Skin epidermis (tissue), 12 donors: ENCODE data around the gene LYSMD2.
"Not testable (repeated sequence)": the region's sequence is repeated elsewhere in the genome, so short reads cannot be mapped to it uniquely, and the experiment has no call there.

Source experiments
- H3K27ac ChIP-seq, 21 experiments: fragments of 200-600 bp; sonication (generic) in 11 of 21; one replicate each; pipeline ENCODE4 v1.5.0; 2020; ENCODE audit warnings: mild to moderate bottlenecking in 3 of 21, inconsistent platforms in 2 of 21, moderate library complexity in 2 of 21
- H3K4me3 ChIP-seq, 7 experiments: fragments of 200-600 bp; sonication (generic) in 2 of 7; one replicate each; pipeline ENCODE4 v1.5.0; 2020; ENCODE audit warnings: inconsistent platforms in 2 of 7, mild to moderate bottlenecking in 2 of 7, moderate library complexity in 1 of 7

LYSMD2 gene

GRCh38 chr15:51737522-51738305 is at the start of gene LYSMD2:
Gene LYSMD2 (minus strand): TSS chr15:51737655. CDS start chr15:51737622, 33 bp downstream.
- peak within 1 kb of the TSS; percentile 64 to 86 (median 78) for H3K4me3 ChIP-seq
- peak within 1 kb of the TSS; percentile 61 to 98 (median 85) for H3K27ac ChIP-seq

- not testable (repeated sequence) for H3K27ac ChIP-seq, H3K4me3 ChIP-seq
Observed at GRCh38 chr15:51787130-51787529, 49.7 kb upstream of the LYSMD2 start.

- Histone ChIP-seq H3K4me3 (no peak overlapping the region), H3K27ac (no peak overlapping the region)
Observed at GRCh38 chr15:51783967-51784366, 46.5 kb upstream of the LYSMD2 start.

- Histone ChIP-seq H3K27ac (no peak overlapping the region), H3K4me3 (no peak overlapping the region)
Observed at GRCh38 chr15:51782357-51782896, 45.0 kb upstream of the LYSMD2 start.

GRCh38 chr15:51781506-51781905 is 44.1 kb upstream of the LYSMD2 start:
- Histone ChIP-seq H3K27ac (no peak overlapping the region), H3K4me3 (no peak overlapping the region)

- no peak overlapping the region for H3K4me3 ChIP-seq
Observed at GRCh38 chr15:51780636-51781035, 43.2 kb upstream of the LYSMD2 start.

GRCh38 chr15:51776952-51777569 is 39.6 kb upstream of the LYSMD2 start:
- Histone ChIP-seq H3K4me3 (no peak overlapping the region), H3K27ac (no peak overlapping the region)

More at GRCh38 chr15:51780636-51781035, 43.2 kb upstream of the LYSMD2 start:
- no peak overlapping the region for H3K27ac ChIP-seq

GRCh38 chr15:51775967-51776816 is 38.7 kb upstream of the LYSMD2 start:
- Histone ChIP-seq H3K4me3 (no peak overlapping the region), H3K27ac (no peak overlapping the region)

GRCh38 chr15:51774916-51775315 is 37.5 kb upstream of the LYSMD2 start:
- no peak overlapping the region for H3K27ac ChIP-seq
- H3K4me3 ChIP-seq = no peak overlapping the region

GRCh38 chr15:51771773-51772172 is 34.3 kb upstream of the LYSMD2 start:
- Histone ChIP-seq H3K27ac (no peak overlapping the region), H3K4me3 (no peak overlapping the region)

- no peak overlapping the region for H3K4me3 ChIP-seq
- no peak overlapping the region for H3K27ac ChIP-seq
Observed at GRCh38 chr15:51770902-51771301, 33.4 kb upstream of the LYSMD2 start.

GRCh38 chr15:51768018-51768417 is 30.6 kb upstream of the LYSMD2 start:
- H3K27ac ChIP-seq = peak overlapping the region in 1 of 21 experiments; percentile 1

GRCh38 chr15:51766341-51766740 is 28.9 kb upstream of the LYSMD2 start:
- no peak overlapping the region for H3K27ac ChIP-seq
- H3K4me3 ChIP-seq = no peak overlapping the region

More at GRCh38 chr15:51768018-51768417, 30.6 kb upstream of the LYSMD2 start:
- no peak overlapping the region for H3K4me3 ChIP-seq

- Histone ChIP-seq H3K4me3 (no peak overlapping the region), H3K27ac (no peak overlapping the region)
Observed at GRCh38 chr15:51765751-51766150, 28.3 kb upstream of the LYSMD2 start.

- H3K27ac ChIP-seq = no peak overlapping the region
Observed at GRCh38 chr15:51760805-51761204, 23.4 kb upstream of the LYSMD2 start.

GRCh38 chr15:51759557-51760070 is 22.2 kb upstream of the LYSMD2 start:
- H3K27ac ChIP-seq = no peak overlapping the region
- no peak overlapping the region for H3K4me3 ChIP-seq

More at GRCh38 chr15:51760805-51761204, 23.4 kb upstream of the LYSMD2 start:
- no peak overlapping the region for H3K4me3 ChIP-seq

- Histone ChIP-seq H3K27ac (no peak overlapping the region), H3K4me3 (no peak overlapping the region)
Observed at GRCh38 chr15:51758645-51759044, 21.2 kb upstream of the LYSMD2 start.

- H3K27ac ChIP-seq = no peak overlapping the region
- H3K4me3 ChIP-seq = no peak overlapping the region
Observed at GRCh38 chr15:51757450-51757849, 20.0 kb upstream of the LYSMD2 start.

- no peak overlapping the region for H3K27ac ChIP-seq
- no peak overlapping the region for H3K4me3 ChIP-seq
Observed at GRCh38 chr15:51756482-51756881, 19.0 kb upstream of the LYSMD2 start.

- Histone ChIP-seq H3K4me3 (no peak overlapping the region), H3K27ac (no peak overlapping the region)
Observed at GRCh38 chr15:51755790-51756189, 18.3 kb upstream of the LYSMD2 start.
